ENCODE measurements around the gene VDR.

- TF ChIP-seq FOXP2 (optimal IDR thresholded peaks at IDR 0.05; ENCODE audit: borderline replicate concordance, extremely low read depth, extremely low read length, insufficient read depth) (no peak), POLR2AphosphoS5 (IDR thresholded peaks at IDR 0.05; ENCODE audit: low read depth, low read length) (no peak)
Measured at GRCh38 chr12:47818007-47818376, 86.8 kb downstream of the VDR start.
